Heart right ventricle (tissue), 16 donors: ENCODE results near the gene TMEM95. TPM values are rescaled to one million over a fixed set of nuclear protein-coding genes. Genes with fewer than 3 reads are reported as not detected.
A peak's percentile ranks its signal among the peaks of the same experiment; 100 is the strongest.
"Not testable (repeated sequence)": the region's sequence is repeated elsewhere in the genome, so short reads cannot be mapped to it uniquely, and the experiment has no call there.

Experiments used
- ATAC-seq, 8 donors: fragments of 200-7000 bp; cut with Tn5 transposase; one replicate each; pipeline ENCODE4 v1.9.1; 2020; ENCODE audit warnings: mild to moderate bottlenecking in 8 of 8, moderate library complexity in 8 of 8, moderate number of reproducible peaks in 1 of 8
- DNase-seq, 2 donors: peaks; one replicate each; pipeline ENCODE4 v3.0.0-alpha.2; 2020
- H3K27ac ChIP-seq, 10 donors: fragments of 200-600 bp; sonication (generic) in 2 of 10; one replicate each; pipeline versions ENCODE4 v1.5.0 to v1.8.0; 2020 to 2022; ENCODE audit warnings: mild to moderate bottlenecking in 3 of 10
- H3K27me3 ChIP-seq, 7 donors: fragments of 200-600 bp; one replicate each; pipeline ENCODE4 v1.8.0; 2021 to 2022; ENCODE audit warnings: mild to moderate bottlenecking in 2 of 7
- H3K36me3 ChIP-seq, 9 donors: fragments of 200-600 bp; sonication (generic) in 1 of 9; one replicate each; pipeline versions ENCODE4 v1.5.0 to v1.8.0; 2020 to 2022; ENCODE audit warnings: mild to moderate bottlenecking in 2 of 9
- H3K4me1 ChIP-seq, 9 donors: fragments of 200-600 bp; sonication (generic) in 1 of 9; one replicate each; pipeline versions ENCODE4 v1.5.0 to v1.8.0; 2020 to 2022; ENCODE audit warnings: mild to moderate bottlenecking in 4 of 9
- H3K4me3 ChIP-seq, 10 donors: fragments of 200-600 bp; sonication (generic) in 2 of 10; one replicate each; pipeline versions ENCODE4 v1.5.0 to v1.8.0; 2020 to 2022; ENCODE audit warnings: mild to moderate bottlenecking in 7 of 10, moderate library complexity in 2 of 10
- H3K9me3 ChIP-seq, 11 donors: fragments of 200-600 bp in 10 of 11; sonication (generic) in 2 of 11; one replicate each; pipeline versions ENCODE4 v1.5.0 to v1.8.0; 2013 to 2022; ENCODE audit warnings: mild to moderate bottlenecking in 2 of 11, control low read depth in 1 of 11, moderate library complexity in 1 of 11
- WGBS, 2 donors: extraction: QIAGEN DNeasy Blood & Tissue Kit; methylation state at CpG; one replicate each; pipeline ENCODE4 v1.1.7; 2013; ENCODE audit warnings: inconsistent platforms in 1 of 2; 5-methylcytosine and 5-hydroxymethylcytosine counted together
- intact Hi-C, 10 donors: fragments of 100-400 bp; cut with DNase I; formaldehyde crosslinking; loops; one replicate each; pipeline versions ENCODE4 v1.11.1 to v1.14.2; 2022
- polyA plus RNA-seq, 2 donors: library from polyadenylated mRNA; stranded (reverse); fragments of 200-250 nt; gene quantifications; one replicate each; pipeline ENCODE4 v1.2.3, GENCODE V29; 2013
- total RNA-seq, 10 donors: library from RNA; stranded (reverse); fragmentation: NEBNext Ultra II Directional in 3 of 10; extraction: Animal tissue kit (Norgen Biotek cat#: 25700) in 3 of 10; gene quantifications; one replicate each; pipeline versions ENCODE4 v1.2.1 to v1.2.4, GENCODE V29; 2021 to 2023
- TF ChIP-seq, protein P1 (sequence below), 9 donors: fragments of 200-600 bp; sonication (generic) in 2 of 9; IDR thresholded peaks; one replicate each; pipeline versions ENCODE4 v1.5.0 to v1.8.0; 2021 to 2022; ENCODE audit warnings: antibody characterized with exemption in 9 of 9, mild to moderate bottlenecking in 5 of 9, moderate library complexity in 1 of 9
- donor health status: Arrhythmogenic right ventricular cardiomyopathy.
- donor health status: ischemic (EF 13 %, LVEDD 7.1; RV severe dilation, severe dysfunction).
- donor health status: healthy with polysubstance abuse.
- donor health status: DM: no; HTN: yes; CAD: no.
- donor health status: DM: no; HTN: no; CAD: no.
- donor health status: ischemic (EF 25% LVEDD 6.9; RV normal size, moderate dysfunction).
- donor health status: ischemic (EF 25% LVEDD 5.7; RV mildly dilated, moderate dysfunction).
- donor health status: healthy.
- donor health status: DM: yes; HTN: yes; CAD: no.
- donor health status: Ischemic cardiomyopathy.
- donor health status: ischemic (EF 35%, LVEDD 5.7; RV mildly dilated, moderate dysfunction).
- donor health status: nonischemic (EF 11% LVEDD 7.7; RV severe dilation, severe dysfunction).
- donor health status: DM: yes; HTN: yes; CAD: no.
- donor health status: PGD.
- donor health status: ischemic (EF 29% LVEDD 5.4; RV normal size, mild dysfunction).
- donor health status: nonischemic (EF 23%, LVEDD 6.1; RV moderate dilation, normal function).

The TMEM95 gene
- total and polyA plus RNA-seq, 12 donors: 0.39 TPM; not detected in 11

GRCh38 chr17:7336240-7337175 lies 18.4 kb upstream of the TMEM95 start, which contains the start of gene ACAP1:
Gene ACAP1 (plus strand): TSS chr17:7336529. CDS start chr17:7336735, 206 bp downstream.
- 47 to 51% methylated on average over 17 of the region's 17 CpGs for WGBS, 2 donors
- Histone ChIP-seq H3K27ac (peak within 1 kb of the TSS in 2 of 10 donors; percentile 44 to 90), H3K4me1 (peaks cover 0 to 31% (median 0%) of the 10 kb centered on the region in 9 donors), H3K27me3 (peaks cover 0 to 52% (median 28%) of the 10 kb centered on the region in 7 donors), H3K36me3 (peaks cover 0 to 25% (median 0%) of the 10 kb centered on the region in 9 donors), H3K9me3 (no peaks in the 10 kb centered on the region), H3K4me3 (peak within 1 kb of the TSS in 4 of 10 donors; percentile 13 to 61 (median 17))
- intact Hi-C loops: no loop called here
- ATAC-seq (peak in 6 of 8 donors; percentile 29 to 74 (median 56)), DNase-seq (no peak)
- TF ChIP-seq, protein P1, sequence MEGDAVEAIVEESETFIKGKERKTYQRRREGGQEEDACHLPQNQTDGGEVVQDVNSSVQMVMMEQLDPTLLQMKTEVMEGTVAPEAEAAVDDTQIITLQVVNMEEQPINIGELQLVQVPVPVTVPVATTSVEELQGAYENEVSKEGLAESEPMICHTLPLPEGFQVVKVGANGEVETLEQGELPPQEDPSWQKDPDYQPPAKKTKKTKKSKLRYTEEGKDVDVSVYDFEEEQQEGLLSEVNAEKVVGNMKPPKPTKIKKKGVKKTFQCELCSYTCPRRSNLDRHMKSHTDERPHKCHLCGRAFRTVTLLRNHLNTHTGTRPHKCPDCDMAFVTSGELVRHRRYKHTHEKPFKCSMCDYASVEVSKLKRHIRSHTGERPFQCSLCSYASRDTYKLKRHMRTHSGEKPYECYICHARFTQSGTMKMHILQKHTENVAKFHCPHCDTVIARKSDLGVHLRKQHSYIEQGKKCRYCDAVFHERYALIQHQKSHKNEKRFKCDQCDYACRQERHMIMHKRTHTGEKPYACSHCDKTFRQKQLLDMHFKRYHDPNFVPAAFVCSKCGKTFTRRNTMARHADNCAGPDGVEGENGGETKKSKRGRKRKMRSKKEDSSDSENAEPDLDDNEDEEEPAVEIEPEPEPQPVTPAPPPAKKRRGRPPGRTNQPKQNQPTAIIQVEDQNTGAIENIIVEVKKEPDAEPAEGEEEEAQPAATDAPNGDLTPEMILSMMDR (IDR thresholded peaks at IDR 0.05): no peak

DNA sequence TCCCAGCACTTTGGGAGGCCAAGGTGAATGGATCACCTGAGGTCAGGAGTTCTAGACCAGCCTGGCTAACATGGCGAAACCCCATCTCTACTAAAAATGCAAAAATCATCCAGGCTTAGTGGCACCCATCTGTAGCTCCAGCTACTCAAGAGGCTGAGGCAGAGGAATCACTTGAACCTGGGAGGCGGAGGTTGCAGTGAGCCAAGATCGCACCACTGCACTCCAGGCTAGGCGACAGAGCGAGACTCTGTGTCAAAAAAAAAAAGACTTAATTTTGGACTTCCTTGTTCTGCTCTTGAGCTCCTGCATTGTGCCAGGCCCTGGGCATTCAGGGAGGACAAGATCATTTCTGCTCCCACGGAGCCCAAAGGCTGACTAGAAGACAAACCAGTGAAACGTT lies 17.4 kb upstream of the TMEM95 start:
- DNase-seq, intact Hi-C loops, H3K9me3 ChIP-seq, ATAC-seq: not testable (repeated sequence)
- peaks cover 0 to 63% (median 28%) of the 10 kb centered on the region in 7 donors for H3K27me3 ChIP-seq
- H3K27ac ChIP-seq: peak overlapping the region in 1 of 10 donors; percentile 90
- peak overlapping the region in 1 of 10 donors; percentile 61 for H3K4me3 ChIP-seq
- peaks cover 0 to 36% (median 0%) of the 10 kb centered on the region in 9 donors for H3K36me3 ChIP-seq
- peaks cover 0 to 24% (median 0%) of the 10 kb centered on the region in 9 donors for H3K4me1 ChIP-seq
- 78 to 86% methylated on average over 7 of the region's 7 CpGs for whole genome bisulfite sequencing, 2 donors

DNA sequence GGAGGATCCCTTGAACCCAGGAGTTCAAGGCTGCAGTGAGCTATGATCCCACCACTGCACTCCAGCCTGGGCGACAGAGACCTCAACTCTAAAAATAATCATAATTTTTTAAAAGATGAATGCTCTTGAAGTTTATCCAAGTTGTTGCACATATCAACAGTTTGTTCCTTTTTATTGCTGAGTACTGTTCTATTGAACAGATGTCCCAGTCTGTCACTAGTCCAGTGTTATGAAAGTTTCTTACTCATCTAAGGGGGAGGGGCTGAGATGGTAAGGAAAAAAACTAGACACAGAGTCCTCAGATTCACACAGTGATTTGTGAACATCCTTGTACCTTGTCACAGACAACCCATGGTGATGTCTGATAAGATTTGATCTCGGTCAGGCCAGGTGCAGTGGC lies 14.8 kb upstream of the TMEM95 start:
- DNase-seq (no peak), ATAC-seq (no peak)
- 80% methylated on average over 2 of the region's 2 CpGs for WGBS, 2 donors
- peaks cover 0 to 24% (median 0%) of the 10 kb centered on the region in 9 donors for H3K4me1 ChIP-seq
- TF ChIP-seq, protein P1 (IDR thresholded peaks at IDR 0.05): no peak
- H3K9me3 ChIP-seq: no peaks in the 10 kb centered on the region
- no peak overlapping the region for H3K27ac ChIP-seq
- H3K36me3 ChIP-seq: peaks cover 0 to 49% (median 0%) of the 10 kb centered on the region in 9 donors
- H3K27me3 ChIP-seq: peaks cover 0 to 63% (median 18%) of the 10 kb centered on the region in 7 donors
- no peak overlapping the region for H3K4me3 ChIP-seq
- intact Hi-C loops: no loop called here

GRCh38 chr17:7341842-7342241 lies 13.1 kb upstream of the TMEM95 start:
- ATAC-seq: no peak
- Histone ChIP-seq H3K4me3 (no peak overlapping the region), H3K9me3 (no peaks in the 10 kb centered on the region), H3K4me1 (peaks cover 0 to 12% (median 0%) of the 10 kb centered on the region in 9 donors), H3K27ac (no peak overlapping the region), H3K27me3 (peaks cover 0 to 46% (median 4%) of the 10 kb centered on the region in 7 donors), H3K36me3 (peaks cover 0 to 59% (median 0%) of the 10 kb centered on the region in 9 donors)
- TF ChIP-seq, protein P1 (IDR thresholded peaks at IDR 0.05): no peak
- no peak for DNase-seq
- intact Hi-C loops: no loop called here
- 91 to 94% methylated on average over 13 of the region's 13 CpGs for WGBS, 2 donors
